ENCODE results near the gene ANKRD27. TPM values are rescaled to one million over a fixed set of nuclear protein-coding genes. Genes with fewer than 3 reads are reported as not detected.

ANKRD27 gene
- total RNA-seq, 4 donors from 2014 or later = 14.7 to 44.3 (median 34.6) TPM

DNA sequence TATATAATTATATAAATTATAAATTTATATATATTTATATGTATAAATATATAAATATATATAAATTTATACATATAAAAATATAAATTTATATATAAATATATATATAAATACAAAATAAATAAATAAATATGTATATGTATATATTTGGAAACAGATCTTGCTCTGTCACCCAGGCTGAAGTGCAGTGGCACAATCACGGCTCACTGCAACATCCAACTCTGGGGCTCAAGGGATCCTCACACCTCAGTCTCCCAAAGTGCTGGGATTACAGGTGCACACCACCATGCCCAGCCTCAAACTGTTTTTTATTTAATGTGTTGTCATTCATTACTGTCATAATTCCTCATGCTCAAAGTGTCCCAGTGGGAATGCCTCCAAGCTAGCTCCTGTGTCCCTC is 119.2 kb downstream of the ANKRD27 start:
- 82 to 93% methylated on average over 1 of the region's 1 CpG for WGBS, 2 donors (ENCODE audit: low coverage in 1 of 2)
- Histone ChIP-seq H3K4me3 (no peak overlapping the region), H3K9me3 (no peaks in the 10 kb centered on the region), H3K27me3 (no peaks in the 10 kb centered on the region), H3K4me1 (no peaks in the 10 kb centered on the region), H3K27ac (no peak overlapping the region), H3K36me3 (no peaks in the 10 kb centered on the region)
- DNase-seq = no peak
- intact Hi-C loops (cut with DNase I; ENCODE audit: low total_unique reads) (no loop called here), in situ Hi-C loops (cut with MboI; ENCODE audit: low pct_ligation_motif_present in 1 of 4, low pct_unique_long_range_greater_than_20kb in 1 of 4, low sequenced_read_pairs in 3 of 4) (loop anchor here (25.0 kb wide), 2 partner anchors 218 to 243 kb away; partner anchors contain the start of gene ZNF507 (in 1 of the 4))
- TF ChIP-seq EP300 (IDR thresholded peaks at IDR 0.05; ENCODE audit: low read depth) (no peak), POLR2AphosphoS5 (IDR thresholded peaks at IDR 0.05) (no peak), POLR2A (IDR thresholded peaks at IDR 0.05) (no peak)
- TF ChIP-seq, protein P1, sequence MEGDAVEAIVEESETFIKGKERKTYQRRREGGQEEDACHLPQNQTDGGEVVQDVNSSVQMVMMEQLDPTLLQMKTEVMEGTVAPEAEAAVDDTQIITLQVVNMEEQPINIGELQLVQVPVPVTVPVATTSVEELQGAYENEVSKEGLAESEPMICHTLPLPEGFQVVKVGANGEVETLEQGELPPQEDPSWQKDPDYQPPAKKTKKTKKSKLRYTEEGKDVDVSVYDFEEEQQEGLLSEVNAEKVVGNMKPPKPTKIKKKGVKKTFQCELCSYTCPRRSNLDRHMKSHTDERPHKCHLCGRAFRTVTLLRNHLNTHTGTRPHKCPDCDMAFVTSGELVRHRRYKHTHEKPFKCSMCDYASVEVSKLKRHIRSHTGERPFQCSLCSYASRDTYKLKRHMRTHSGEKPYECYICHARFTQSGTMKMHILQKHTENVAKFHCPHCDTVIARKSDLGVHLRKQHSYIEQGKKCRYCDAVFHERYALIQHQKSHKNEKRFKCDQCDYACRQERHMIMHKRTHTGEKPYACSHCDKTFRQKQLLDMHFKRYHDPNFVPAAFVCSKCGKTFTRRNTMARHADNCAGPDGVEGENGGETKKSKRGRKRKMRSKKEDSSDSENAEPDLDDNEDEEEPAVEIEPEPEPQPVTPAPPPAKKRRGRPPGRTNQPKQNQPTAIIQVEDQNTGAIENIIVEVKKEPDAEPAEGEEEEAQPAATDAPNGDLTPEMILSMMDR (IDR thresholded peaks at IDR 0.05) = no peak

DNA sequence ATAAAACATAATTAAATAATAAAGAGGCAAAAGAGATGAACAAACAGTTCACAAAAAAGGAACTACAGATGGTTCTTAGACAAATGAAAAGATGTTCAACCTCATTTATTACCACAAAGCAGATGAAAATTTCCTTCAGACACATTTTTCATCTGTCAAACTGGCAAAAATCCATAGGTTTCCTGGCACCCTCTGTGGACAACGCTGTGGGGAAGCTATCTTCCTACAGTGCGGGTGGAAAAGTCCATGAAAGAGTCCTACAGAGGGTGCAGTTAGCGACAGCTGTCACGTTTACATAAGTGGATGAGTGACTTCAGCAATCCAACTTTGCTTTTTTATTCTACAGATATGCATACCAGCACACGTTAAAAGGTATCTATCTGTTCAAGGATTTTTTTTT is 124.3 kb downstream of the ANKRD27 start:
- Histone ChIP-seq H3K27me3 (no peaks in the 10 kb centered on the region), H3K9me3 (no peaks in the 10 kb centered on the region), H3K4me1 (no peaks in the 10 kb centered on the region), H3K36me3 (no peaks in the 10 kb centered on the region), H3K27ac (no peak overlapping the region), H3K4me3 (no peak overlapping the region)
- TF ChIP-seq, protein P1 (IDR thresholded peaks at IDR 0.05) = no peak
- TF ChIP-seq POLR2A (IDR thresholded peaks at IDR 0.05) (no peak), POLR2AphosphoS5 (IDR thresholded peaks at IDR 0.05) (no peak), EP300 (IDR thresholded peaks at IDR 0.05; ENCODE audit: low read depth) (no peak)
- no peak for DNase-seq
- intact Hi-C loops (cut with DNase I; ENCODE audit: low total_unique reads) = no loop called here
- in situ Hi-C loops (cut with MboI; ENCODE audit: low pct_ligation_motif_present in 1 of 4, low pct_unique_long_range_greater_than_20kb in 1 of 4, low sequenced_read_pairs in 3 of 4) = loop anchor here (25.0 kb wide), 2 partner anchors 213 to 238 kb away; partner anchors contain the start of gene ZNF507 (in 1 of the 4)
- 45% methylated on average over 5 of the region's 5 CpGs; no CpG with 5 or more reads in 1 of the 2 donors for WGBS, 2 donors (ENCODE audit: low coverage in 1 of 2)

Small RNA genes within 50 kb of the gene (small RNA-seq; reads per million reads assigned to genes)
- gene RN7SL789P (0 reads per million in 4 donors), gene SNORA68B (0 reads per million in 4 donors)

Other genes starting within 250 kb of the ANKRD27 start
- gene PDCD5, start 94.0 kb downstream of the ANKRD27 start, total RNA-seq = 100 to 1,000 TPM in 2 of 4 donors, 10 to 100 TPM in 2; 76.7 to 175 (median 106) TPM
- under 1 TPM in 3 of 4 donors, not detected in 1; 0.14 to 0.60 (median 0.16) TPM for gene RGS9BP, start 668 bp upstream of the ANKRD27 start, total RNA-seq
- gene NUDT19, start 16.6 kb upstream of the ANKRD27 start, total RNA-seq = 10 to 100 TPM in 3 of 4 donors, 1 to 10 TPM in 1; 4.2 to 15.2 (median 12.8) TPM
- under 1 TPM in 1 of 4 donors, not detected in 3; 0.48 TPM for gene TDRD12, start 44.6 kb upstream of the ANKRD27 start, total RNA-seq
- gene SLC7A9, start 194.6 kb upstream of the ANKRD27 start, total RNA-seq = 10 to 100 TPM in 1 of 4 donors, 1 to 10 TPM in 1, not detected in 2; 2.5 to 11.2 TPM